Neutrophil (primary cell): Measurements from ENCODE around the gene KRT33B.

Experiments
- H3K27ac ChIP-seq: fragments of 200-600 bp; sonication (generic); 2 replicates; pipeline ENCODE4 v1.5.1; 2016; ENCODE audit warnings: mild to moderate bottlenecking, moderate library complexity
- H3K27me3 ChIP-seq: fragments of 200-600 bp; sonication (generic); 2 replicates; pipeline ENCODE4 v1.6.0; 2016; ENCODE audit warnings: mild to moderate bottlenecking
- H3K36me3 ChIP-seq: fragments of 200-600 bp; sonication (generic); 2 replicates; pipeline ENCODE4 v1.5.1; 2017
- H3K4me1 ChIP-seq, 2 experiments: fragments of 200-600 bp in 1 of 2; sonication (generic) in 1 of 2; 1 replicate in 1 of 2; 2 replicates in 1 of 2; pipeline versions ENCODE4 v1.5.1 to v1.6.1; 2013 to 2016; ENCODE audit warnings: low read depth in 1 of 2, low read length in 1 of 2, mild to moderate bottlenecking in 1 of 2, moderate library complexity in 1 of 2; ENCODE audit not compliant: control insufficient read depth in 1 of 2, insufficient read depth in 1 of 2
- H3K4me3 ChIP-seq, 2 experiments: fragments of 200-600 bp in 1 of 2; sonication (generic) in 1 of 2; 1 replicate in 1 of 2; 2 replicates in 1 of 2; pipeline ENCODE4 v1.5.1; 2013 to 2016; ENCODE audit warnings: low read depth in 1 of 2, low read length in 1 of 2, mild to moderate bottlenecking in 1 of 2, moderate library complexity in 1 of 2
- H3K9me3 ChIP-seq: fragments of 200-600 bp; sonication (generic); 2 replicates; pipeline ENCODE4 v1.5.1; 2016
- CTCF ChIP-seq: fragments of 200-600 bp; sonication (generic); IDR thresholded peaks from 2 replicates; pipeline ENCODE4 v1.5.1; 2016; ENCODE audit warnings: antibody characterized with exemption

KRT33B gene

DNA sequence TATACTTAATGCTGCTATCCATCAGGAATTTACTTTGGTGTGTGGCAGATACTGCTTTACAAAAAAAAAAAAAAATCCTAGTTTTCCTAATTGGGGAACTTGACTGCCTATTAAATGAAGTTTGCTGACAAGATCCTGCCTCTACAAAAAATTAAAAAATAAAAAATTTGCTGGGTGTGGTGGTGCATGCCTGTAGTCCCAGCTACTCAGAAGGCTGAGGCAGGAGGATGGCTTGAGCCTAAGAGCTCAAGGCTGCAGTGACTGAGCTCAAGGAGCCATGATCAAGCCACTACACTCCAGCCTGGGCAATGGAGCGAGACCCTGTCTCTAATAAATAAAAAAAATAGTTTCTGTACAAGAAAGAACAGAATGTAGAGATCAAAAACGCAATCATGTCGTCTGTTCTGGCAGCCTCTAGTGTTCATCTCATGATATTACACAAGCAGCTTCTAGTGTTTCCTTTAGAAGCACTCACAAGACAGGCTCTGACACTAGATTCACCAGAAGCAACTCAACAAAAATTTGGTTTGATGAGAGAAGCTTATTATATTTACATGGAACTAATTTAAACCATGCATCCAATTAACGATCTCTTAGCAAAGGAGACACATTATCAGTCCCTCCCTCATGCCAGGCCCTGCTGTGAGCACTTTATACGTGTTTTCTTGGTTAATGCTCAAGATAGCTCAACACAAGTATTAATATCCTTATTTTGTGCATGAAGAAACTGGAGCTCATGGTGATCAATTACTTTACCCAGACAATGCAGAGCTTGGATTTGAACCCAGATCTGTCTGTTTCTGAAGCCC is 47.3 kb downstream of the KRT33B start:
- H3K27ac ChIP-seq, result no peak overlapping the region
- H3K4me1 ChIP-seq, result peaks cover 7 to 8% of the 10 kb centered on the region in 2 experiments
- no peak for TF ChIP-seq CTCF
- H3K4me3 ChIP-seq, result no peak overlapping the region
- no peaks in the 10 kb centered on the region for H3K9me3 ChIP-seq
- no peaks in the 10 kb centered on the region for H3K27me3 ChIP-seq
- no peaks in the 10 kb centered on the region for H3K36me3 ChIP-seq

DNA sequence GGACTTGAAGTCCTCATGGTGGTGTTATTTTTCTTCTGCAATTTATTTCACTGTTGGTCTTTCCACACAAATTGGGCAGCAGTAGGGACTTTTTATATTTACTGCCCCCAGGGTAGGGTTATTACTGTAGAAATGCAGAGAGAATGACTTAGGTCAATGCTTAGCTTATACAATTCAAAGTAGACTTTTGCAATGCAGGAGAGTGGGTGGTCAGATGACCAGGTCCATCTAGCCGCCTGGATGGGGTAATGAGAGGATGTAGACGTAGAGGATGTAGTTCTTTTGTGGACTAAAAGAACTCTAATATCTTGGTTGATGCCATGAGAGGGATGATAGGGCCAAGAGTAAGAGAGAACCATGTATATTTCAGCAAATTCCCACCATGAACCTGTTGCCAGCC is 51.4 kb downstream of the KRT33B start:
- H3K27ac ChIP-seq, result no peak overlapping the region

DNA sequence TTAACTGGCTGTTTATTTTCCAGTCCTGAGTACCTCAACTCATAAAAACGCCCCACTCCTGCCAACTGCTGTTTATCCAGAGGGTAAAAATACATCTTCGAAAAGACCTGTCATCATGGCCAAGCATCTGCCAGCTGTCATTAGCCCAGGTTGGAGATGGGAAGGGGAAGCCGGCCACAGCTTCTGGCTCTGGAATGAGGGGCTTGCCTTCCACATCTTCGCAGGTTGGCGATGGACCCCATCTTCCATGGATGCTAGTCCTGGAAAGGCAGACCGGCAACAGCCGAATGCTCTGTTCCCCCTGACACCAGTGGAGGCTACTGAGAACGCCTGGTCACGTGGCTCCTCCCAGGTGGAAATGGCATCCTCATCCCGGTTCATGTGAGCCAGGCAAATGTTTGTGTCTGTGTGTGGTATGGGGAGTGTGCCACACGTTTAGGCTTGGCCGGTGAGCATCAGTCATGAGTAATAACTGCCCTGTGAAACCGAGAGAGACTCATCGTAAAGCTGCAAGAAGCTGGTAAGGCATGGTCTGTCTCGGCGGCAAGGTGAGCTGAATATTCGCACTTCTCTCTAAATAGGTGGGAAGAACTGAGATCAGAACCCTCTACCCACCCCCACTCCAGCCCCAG is 53.7 kb downstream of the KRT33B start:
- TF ChIP-seq CTCF, result no peak
- Histone ChIP-seq H3K9me3 (no peaks in the 10 kb centered on the region), H3K4me3 (no peak overlapping the region), H3K36me3 (no peaks in the 10 kb centered on the region), H3K27ac (no peak overlapping the region), H3K4me1 (no peaks in the 10 kb centered on the region), H3K27me3 (no peaks in the 10 kb centered on the region)

More for the DNA sequence above, 51.4 kb downstream of the KRT33B start:
- no peak overlapping the region for H3K4me3 ChIP-seq
- no peak for TF ChIP-seq CTCF
- no peaks in the 10 kb centered on the region for H3K4me1 ChIP-seq
- no peaks in the 10 kb centered on the region for H3K9me3 ChIP-seq
- H3K36me3 ChIP-seq, result no peaks in the 10 kb centered on the region
- H3K27me3 ChIP-seq, result no peaks in the 10 kb centered on the region

- H3K9me3 ChIP-seq, result no peaks in the 10 kb centered on the region
- H3K27ac ChIP-seq, result no peak within 1 kb of the TSS
- TF ChIP-seq CTCF, result no peak
- H3K36me3 ChIP-seq, result no peaks in the 10 kb centered on the region
- no peaks in the 10 kb centered on the region for H3K27me3 ChIP-seq
- H3K4me3 ChIP-seq, result no peak within 1 kb of the TSS
- no peaks in the 10 kb centered on the region for H3K4me1 ChIP-seq
Observed at GRCh38 chr17:41315204-41315794, 54.3 kb downstream of the KRT33B start, which contains the start of gene KRTAP17-1. Gene KRTAP17-1, minus strand, starts transcription at chr17:41315710. Its CDS starts 60 bp downstream, at chr17:41315650.
